Daoy (cell line): ENCODE results near the gene EPHB2. TPM values are rescaled to one million over a fixed set of nuclear protein-coding genes. Genes with fewer than 3 reads are reported as not detected.
A peak's percentile ranks its signal among the peaks of the same experiment; 100 is the strongest.
"Not testable (repeated sequence)": the region's sequence is repeated elsewhere in the genome, so short reads cannot be mapped to it uniquely, and the experiment has no call there.

Experiments
- DNase-seq: peaks from one replicate; pipeline ENCODE4 v3.0.0-alpha.2; 2015; ENCODE audit warnings: low read depth
- total RNA-seq: library from RNA; depleted of rRNA; stranded (reverse); fragments of >200 nt; shearing (Covaris generic); gene quantifications from 2 replicates; pipeline ENCODE4 v1.2.3, GENCODE V29; 2014

EPHB2 gene
- total RNA-seq, 1 experiment from 2014 or later = 94.2 TPM

DNA sequence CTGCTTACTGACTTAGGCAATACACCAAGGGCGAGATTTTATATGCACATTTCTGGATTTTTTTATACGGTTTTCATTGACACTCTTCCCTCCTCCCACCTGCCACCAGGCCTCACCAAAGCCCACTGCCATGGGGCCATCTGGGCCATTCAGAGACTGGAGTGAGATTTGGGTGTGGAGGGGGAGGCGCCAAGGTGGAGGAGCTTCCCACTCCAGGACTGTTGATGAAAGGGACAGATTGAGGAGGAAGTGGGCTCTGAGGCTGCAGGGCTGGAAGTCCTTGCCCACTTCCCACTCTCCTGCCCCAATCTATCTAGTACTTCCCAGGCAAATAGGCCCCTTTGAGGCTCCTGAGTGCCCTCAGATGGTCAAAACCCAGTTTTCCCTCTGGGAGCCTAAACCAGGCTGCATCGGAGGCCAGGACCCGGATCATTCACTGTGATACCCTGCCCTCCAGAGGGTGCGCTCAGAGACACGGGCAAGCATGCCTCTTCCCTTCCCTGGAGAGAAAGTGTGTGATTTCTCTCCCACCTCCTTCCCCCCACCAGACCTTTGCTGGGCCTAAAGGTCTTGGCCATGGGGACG lies 204.1 kb downstream of the EPHB2 start:
- no peak for DNase-seq

GRCh38 chr1:22915231-22915630 lies 204.6 kb downstream of the EPHB2 start:
- no peak for DNase-seq

DNA sequence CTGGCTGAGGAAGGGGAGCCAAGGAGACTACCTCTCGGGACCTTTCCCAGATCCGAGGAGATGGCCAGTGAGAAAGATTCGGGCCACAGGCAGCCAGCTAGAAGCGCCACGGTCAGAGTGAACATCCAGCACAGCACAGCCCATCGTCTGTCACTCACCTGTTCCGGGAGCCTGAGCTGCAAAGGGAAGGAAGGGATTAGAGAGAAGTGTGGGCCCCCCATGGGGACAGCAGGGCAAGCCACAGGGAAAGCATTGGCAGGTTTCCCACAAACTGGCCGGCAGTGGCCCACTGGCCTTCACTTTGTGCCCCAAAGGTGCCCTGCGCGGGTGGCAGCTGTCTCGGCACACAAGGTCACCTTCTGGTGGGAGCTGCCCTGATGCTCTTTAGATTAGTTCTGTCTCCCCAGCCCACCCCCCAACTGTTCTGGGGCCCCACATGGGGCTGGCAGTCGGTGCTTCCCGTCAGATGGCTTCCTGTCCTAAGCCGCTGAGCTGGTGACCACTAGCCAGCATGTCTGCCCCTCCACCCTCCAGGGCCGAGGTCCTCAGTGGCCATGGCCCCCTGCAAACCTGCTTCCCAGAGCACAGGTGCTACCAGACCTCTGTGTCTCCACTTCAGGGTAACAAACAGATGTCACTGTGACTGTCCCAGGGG lies 205.3 kb downstream of the EPHB2 start:
- no peak for DNase-seq

DNA sequence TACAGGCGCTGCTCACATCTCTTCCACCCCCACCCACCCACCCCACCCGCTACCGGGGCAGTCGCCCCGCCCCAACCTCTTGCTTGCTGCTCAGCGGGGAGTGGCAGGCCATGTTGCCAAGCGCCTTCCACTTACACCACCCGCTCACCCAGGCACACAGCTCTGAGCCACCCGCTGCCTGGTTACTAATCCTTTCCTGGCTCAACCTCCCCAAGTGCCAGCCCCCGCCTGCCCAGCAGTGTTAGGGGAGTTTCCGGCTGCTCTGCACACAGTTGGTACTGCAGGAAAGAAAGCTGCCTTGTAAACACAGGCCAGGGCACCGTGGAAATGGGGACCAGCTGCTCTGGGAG lies 205.8 kb downstream of the EPHB2 start:
- no peak for DNase-seq

DNA sequence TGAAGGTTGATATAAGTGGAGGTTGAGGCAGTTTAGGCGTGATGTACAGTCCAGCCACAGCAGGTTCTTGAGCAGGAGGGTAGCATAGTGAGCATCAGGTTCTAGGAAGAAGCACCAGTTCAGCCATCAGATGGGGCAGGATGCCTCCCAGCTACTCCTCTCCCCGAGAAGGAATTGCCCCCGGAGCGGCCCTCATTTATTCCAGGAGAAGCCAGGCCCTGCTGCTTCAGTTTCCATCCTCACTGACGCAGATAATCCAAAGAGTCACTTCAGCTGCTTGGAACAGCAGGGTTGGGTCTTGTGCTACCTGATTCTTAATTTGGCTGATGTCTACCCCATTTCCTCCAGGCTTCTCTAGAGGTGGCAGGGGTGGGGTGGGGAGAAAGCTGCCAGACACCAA lies 207.3 kb downstream of the EPHB2 start:
- DNase-seq = no peak

GRCh38 chr1:22918644-22919043 lies 208.0 kb downstream of the EPHB2 start:
- no peak for DNase-seq

- no peak for DNase-seq
These were observed 208.8 kb downstream of the EPHB2 start for GRCh38 chr1:22919341-22920025.

GRCh38 chr1:22920026-22920733 lies 209.5 kb downstream of the EPHB2 start:
- DNase-seq = no peak

GRCh38 chr1:22920734-22921451 lies 210.3 kb downstream of the EPHB2 start:
- no peak for DNase-seq

DNA sequence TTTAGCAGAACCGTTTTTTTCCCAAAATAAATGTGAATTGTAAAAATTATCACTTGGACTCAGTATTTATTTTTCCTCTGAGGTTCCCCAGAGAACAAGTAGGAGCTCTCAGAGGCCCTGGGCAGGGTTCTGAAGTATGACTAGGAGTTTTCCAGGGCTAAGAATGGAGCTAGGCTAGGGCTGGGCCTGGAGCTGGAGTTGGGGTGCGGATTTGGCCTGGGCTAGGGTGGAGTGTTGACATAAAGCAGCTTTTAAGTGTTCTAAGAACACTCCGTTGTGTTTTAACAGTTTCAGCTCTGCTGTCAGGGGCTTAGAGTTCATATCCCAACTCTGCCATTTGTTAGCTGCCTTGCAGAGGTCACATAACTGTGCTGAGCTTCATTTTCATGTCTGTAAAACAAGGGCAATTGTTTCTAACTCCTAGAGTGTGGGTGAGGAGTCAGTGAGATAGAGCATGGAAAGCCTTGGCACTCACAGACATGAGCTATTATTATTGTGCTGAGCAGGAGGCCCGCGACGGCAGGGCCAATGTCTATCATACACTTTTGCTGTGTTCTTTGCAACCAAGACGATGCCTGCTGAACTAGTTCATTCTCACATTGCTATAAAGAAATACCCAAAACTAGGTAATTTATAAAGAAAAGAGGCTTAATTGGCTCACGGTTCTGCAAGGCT lies 210.9 kb downstream of the EPHB2 start:
- DNase-seq = no peak

DNA sequence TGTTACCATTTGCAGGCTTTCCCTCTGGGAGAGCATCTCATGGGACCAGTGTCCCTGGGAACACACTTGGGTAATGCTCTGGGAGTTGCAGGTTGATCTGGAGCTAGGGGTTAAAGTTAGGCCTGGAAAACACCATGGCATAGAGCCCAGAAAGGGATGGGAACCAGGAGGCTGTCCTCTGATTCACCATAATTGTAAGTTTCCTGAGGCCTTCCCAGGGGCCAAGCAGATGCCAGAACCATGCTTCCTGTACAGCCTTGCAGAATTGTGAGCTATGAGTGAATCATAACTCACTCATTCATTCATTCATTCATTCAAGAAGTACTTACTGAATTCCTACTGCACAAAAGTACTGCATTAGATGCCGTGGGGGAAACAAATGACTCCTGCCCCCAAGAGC lies 212.0 kb downstream of the EPHB2 start:
- peak; percentile 36 for DNase-seq

DNA sequence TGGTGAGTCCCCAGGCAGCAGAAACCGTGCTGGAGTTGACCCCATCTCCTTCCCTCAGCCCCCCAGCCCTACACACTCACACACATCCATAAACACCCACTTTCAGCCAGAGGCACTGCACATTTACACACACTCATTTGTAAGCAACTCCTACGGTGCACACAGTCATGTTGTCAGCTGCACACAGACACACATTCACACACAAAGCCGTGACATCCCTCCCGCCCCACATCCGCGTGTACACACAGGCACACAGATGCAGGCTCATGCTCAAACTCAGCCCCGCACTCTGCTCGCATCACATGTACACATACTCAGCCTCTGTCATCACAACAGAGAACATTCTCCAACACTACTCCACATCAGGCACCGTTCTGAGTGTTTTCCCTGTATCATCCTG lies 214.5 kb downstream of the EPHB2 start:
- no peak for DNase-seq

DNA sequence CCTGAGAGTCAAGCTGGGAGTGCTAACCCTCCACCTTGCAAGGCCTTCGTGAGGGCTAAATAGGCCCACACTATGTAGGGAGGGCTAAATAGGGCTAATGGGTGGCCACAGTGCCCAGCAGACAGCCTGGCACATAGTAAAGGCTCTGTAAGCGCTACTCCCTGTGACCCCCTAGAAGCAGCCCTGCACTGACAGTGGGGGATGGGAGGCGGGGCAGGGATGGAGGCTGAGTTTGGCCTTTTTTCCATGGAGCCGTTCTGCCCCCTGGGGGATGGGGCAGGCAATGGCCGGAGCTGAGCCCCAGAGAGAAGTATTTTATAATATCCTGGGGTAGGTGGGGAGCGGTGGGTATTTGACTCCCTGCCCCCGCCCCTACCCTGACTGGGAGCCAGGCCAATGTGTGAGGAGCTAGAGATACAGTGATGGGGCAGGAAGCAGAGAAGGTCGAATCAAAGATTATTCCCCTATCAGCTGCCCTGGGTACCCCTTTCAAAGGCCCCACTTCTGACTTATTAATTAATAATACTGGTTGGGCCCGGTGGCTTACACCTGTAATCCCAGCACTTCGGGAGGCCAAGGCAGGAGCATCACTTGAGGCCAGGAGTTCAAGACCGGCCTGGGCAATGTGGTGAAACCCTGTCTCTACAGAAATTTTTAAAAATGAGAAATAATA lies 219.7 kb downstream of the EPHB2 start:
- peak; percentile 64 for DNase-seq

- no peak for DNase-seq
These were observed 222.3 kb downstream of the EPHB2 start for GRCh38 chr1:22932803-22933470.

DNA sequence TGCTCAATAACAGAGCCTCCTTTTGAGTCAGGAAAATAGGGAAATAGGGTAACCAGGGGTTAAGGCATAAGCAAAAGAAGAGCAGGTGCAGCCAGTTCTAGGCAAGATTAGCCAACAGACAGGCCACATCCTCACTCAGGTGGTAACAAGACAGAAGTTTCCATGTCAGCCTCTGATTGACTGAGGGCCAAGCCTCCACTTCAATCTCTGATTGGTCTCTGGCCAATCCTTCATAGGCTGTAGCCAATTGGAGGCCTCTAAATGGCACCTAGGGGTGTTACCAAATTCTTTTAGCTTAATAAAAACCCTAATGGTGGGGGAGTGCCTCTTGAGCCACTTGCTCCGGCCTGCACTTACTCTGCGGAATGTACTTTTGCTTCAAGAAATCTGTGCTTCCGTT lies 224.8 kb downstream of the EPHB2 start:
- DNase-seq = no peak

DNA sequence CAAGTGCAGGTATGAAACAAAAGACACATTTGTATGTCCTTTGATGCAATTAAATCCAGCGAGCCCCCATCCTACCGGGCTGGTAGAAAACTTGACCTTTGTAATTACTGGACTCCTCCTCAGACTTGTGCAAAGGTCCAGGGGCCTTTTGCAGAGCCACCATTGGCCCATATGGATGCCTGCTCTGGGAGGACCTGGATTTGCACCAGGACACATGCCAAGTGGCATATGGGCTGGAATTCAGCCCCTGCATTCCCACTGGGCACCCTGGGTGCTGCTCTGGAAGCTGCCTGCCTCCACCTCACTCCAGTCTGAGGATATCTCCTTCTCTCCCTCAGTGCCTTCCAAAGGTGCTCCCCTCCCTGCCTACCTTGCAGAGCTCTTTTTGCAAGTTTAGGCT lies 226.0 kb downstream of the EPHB2 start:
- DNase-seq = no peak

DNA sequence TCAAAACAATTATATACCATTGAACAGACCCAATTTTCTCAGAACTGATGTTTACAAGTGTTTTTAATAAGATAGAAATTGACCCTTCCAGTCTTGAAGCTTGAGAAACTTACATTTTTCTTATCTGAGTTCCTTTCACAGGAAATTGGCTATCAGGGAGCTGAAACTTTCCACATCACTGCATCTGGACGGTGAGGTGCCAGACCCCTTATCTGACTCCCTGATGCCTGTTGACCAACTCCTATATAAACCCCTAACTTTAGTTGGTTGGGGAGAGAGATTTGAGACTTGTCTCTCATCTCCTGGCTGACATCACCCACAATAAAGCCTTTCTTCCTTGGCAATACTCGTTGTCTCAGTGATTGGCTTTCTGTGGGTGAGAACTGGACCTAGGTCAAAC lies 230.6 kb downstream of the EPHB2 start:
- no peak for DNase-seq

- no peak for DNase-seq
These were observed 233.9 kb downstream of the EPHB2 start for GRCh38 chr1:22944346-22945055.

- not testable (repeated sequence) for DNase-seq
These were observed 234.5 kb downstream of the EPHB2 start for GRCh38 chr1:22945171-22945570.

GRCh38 chr1:22949822-22950331 lies 239.2 kb downstream of the EPHB2 start:
- DNase-seq = no peak
